ENCODE results near the gene TNFAIP8L2. TPM values are rescaled to one million over a fixed set of nuclear protein-coding genes. Genes with fewer than 3 reads are reported as not detected.

Gene TNFAIP8L2
- total and polyA plus RNA-seq, 2 donors (not counting 1 experiment from before 2014, with no cell fraction given), result not detected

Other genes with a start within 250 kb of the TNFAIP8L2 start
- 26.7 and 30.7 TPM in 2 replicates for gene SETDB1, start 230.3 kb upstream of the TNFAIP8L2 start, total RNA-seq
- gene SETDB1, start 230.3 kb upstream of the TNFAIP8L2 start, polyA plus RNA-seq, result 25.3 and 27.0 TPM in 2 replicates
- gene CERS2, start 181.8 kb upstream of the TNFAIP8L2 start, total RNA-seq, result 138 and 190 TPM in 2 replicates
- 201 and 254 TPM in 2 replicates for gene CERS2, start 181.8 kb upstream of the TNFAIP8L2 start, polyA plus RNA-seq
- gene ANXA9, start 174.4 kb upstream of the TNFAIP8L2 start, total RNA-seq, result under 0.01 and 0.33 TPM in 2 replicates
- gene ANXA9, start 174.4 kb upstream of the TNFAIP8L2 start, polyA plus RNA-seq, result 0.03 and 0.07 TPM in 2 replicates
- gene MINDY1, start 149.7 kb upstream of the TNFAIP8L2 start, total RNA-seq, result 9.2 and 17.3 TPM in 2 replicates
- 10.1 and 11.7 TPM in 2 replicates for gene MINDY1, start 149.7 kb upstream of the TNFAIP8L2 start, polyA plus RNA-seq
- gene PRUNE1, start 148.2 kb upstream of the TNFAIP8L2 start, total RNA-seq, result 6.3 and 7.2 TPM in 2 replicates
- 11.8 and 16.6 TPM in 2 replicates for gene PRUNE1, start 148.2 kb upstream of the TNFAIP8L2 start, polyA plus RNA-seq
- under 0.01 and 0.33 TPM in 2 replicates for gene BNIPL, start 120.1 kb upstream of the TNFAIP8L2 start, total RNA-seq
- 0.07 and 0.10 TPM in 2 replicates for gene BNIPL, start 120.1 kb upstream of the TNFAIP8L2 start, polyA plus RNA-seq
- gene C1orf56, start 108.9 kb upstream of the TNFAIP8L2 start, total RNA-seq, result 2.8 and 3.5 TPM in 2 replicates
- gene C1orf56, start 108.9 kb upstream of the TNFAIP8L2 start, polyA plus RNA-seq, result 1.4 and 1.5 TPM in 2 replicates
- 29.8 and 36.5 TPM in 2 replicates for gene CDC42SE1, start 97.0 kb upstream of the TNFAIP8L2 start, total RNA-seq
- gene CDC42SE1, start 97.0 kb upstream of the TNFAIP8L2 start, polyA plus RNA-seq, result 49.9 and 55.0 TPM in 2 replicates
- gene MLLT11, start 96.3 kb upstream of the TNFAIP8L2 start, total RNA-seq, result 0.77 and 2.8 TPM in 2 replicates
- 7.2 and 10.4 TPM in 2 replicates for gene MLLT11, start 96.3 kb upstream of the TNFAIP8L2 start, polyA plus RNA-seq
- 12.8 and 13.9 TPM in 2 replicates for gene GABPB2, start 85.9 kb upstream of the TNFAIP8L2 start, total RNA-seq
- 13.0 and 14.9 TPM in 2 replicates for gene GABPB2, start 85.9 kb upstream of the TNFAIP8L2 start, polyA plus RNA-seq
- gene SEMA6C, start 10.0 kb upstream of the TNFAIP8L2 start, total RNA-seq, result 0.51 and 0.99 TPM in 2 replicates
- 0.76 and 0.94 TPM in 2 replicates for gene SEMA6C, start 10.0 kb upstream of the TNFAIP8L2 start, polyA plus RNA-seq
- gene LYSMD1, start 9.3 kb downstream of the TNFAIP8L2 start, total RNA-seq, result 8.2 and 9.7 TPM in 2 replicates
- gene LYSMD1, start 9.3 kb downstream of the TNFAIP8L2 start, polyA plus RNA-seq, result 3.6 and 4.6 TPM in 2 replicates
- 26.5 and 29.2 TPM in 2 replicates for gene SCNM1, start 9.5 kb downstream of the TNFAIP8L2 start, total RNA-seq
- 29.7 and 32.7 TPM in 2 replicates for gene SCNM1, start 9.5 kb downstream of the TNFAIP8L2 start, polyA plus RNA-seq
- gene TMOD4, start 19.3 kb downstream of the TNFAIP8L2 start, total RNA-seq, result not detected in 2 replicates
- 0.41 and 0.53 TPM in 2 replicates for gene TMOD4, start 19.3 kb downstream of the TNFAIP8L2 start, polyA plus RNA-seq
- gene VPS72, start 33.5 kb downstream of the TNFAIP8L2 start, total RNA-seq, result 42.9 and 47.5 TPM in 2 replicates
- 43.8 and 57.8 TPM in 2 replicates for gene VPS72, start 33.5 kb downstream of the TNFAIP8L2 start, polyA plus RNA-seq
- 61.4 and 80.9 TPM in 2 replicates for gene PIP5K1A, start 41.9 kb downstream of the TNFAIP8L2 start, total RNA-seq
- 108 and 118 TPM in 2 replicates for gene PIP5K1A, start 41.9 kb downstream of the TNFAIP8L2 start, polyA plus RNA-seq
- gene PSMD4, start 98.1 kb downstream of the TNFAIP8L2 start, total RNA-seq, result 193 and 240 TPM in 2 replicates
- gene PSMD4, start 98.1 kb downstream of the TNFAIP8L2 start, polyA plus RNA-seq, result 210 and 282 TPM in 2 replicates
- gene ZNF687, start 125.7 kb downstream of the TNFAIP8L2 start, total RNA-seq, result 8.2 and 11.7 TPM in 2 replicates
- 7.2 and 7.6 TPM in 2 replicates for gene ZNF687, start 125.7 kb downstream of the TNFAIP8L2 start, polyA plus RNA-seq
- gene PI4KB, start 170.8 kb downstream of the TNFAIP8L2 start, total RNA-seq, result 42.1 and 65.7 TPM in 2 replicates
- gene PI4KB, start 170.8 kb downstream of the TNFAIP8L2 start, polyA plus RNA-seq, result 75.4 and 92.9 TPM in 2 replicates
- 21.6 and 35.5 TPM in 2 replicates for gene RFX5, start 190.6 kb downstream of the TNFAIP8L2 start, total RNA-seq
- gene RFX5, start 190.6 kb downstream of the TNFAIP8L2 start, polyA plus RNA-seq, result 18.4 and 20.1 TPM in 2 replicates
- 59.6 and 65.9 TPM in 2 replicates for gene SELENBP1, start 216.1 kb downstream of the TNFAIP8L2 start, total RNA-seq
- 60.6 and 85.4 TPM in 2 replicates for gene SELENBP1, start 216.1 kb downstream of the TNFAIP8L2 start, polyA plus RNA-seq
- 335 and 339 TPM in 2 replicates for gene PSMB4, start 242.9 kb downstream of the TNFAIP8L2 start, total RNA-seq
- gene PSMB4, start 242.9 kb downstream of the TNFAIP8L2 start, polyA plus RNA-seq, result 370 and 426 TPM in 2 replicates